Measurements from ENCODE around the gene PLD1.
A peak's percentile ranks its signal among the peaks of the same experiment; 100 is the strongest.
"Not testable (repeated sequence)": the region's sequence is repeated elsewhere in the genome, so short reads cannot be mapped to it uniquely, and the experiment has no call there.

The PLD1 gene

GRCh38 chr3:171809861-171810628 is at the start of gene PLD1:
PLD1 (minus strand) TSS chr3:171810483; CDS start chr3:171738051, 72,432 bp downstream.
- peak; percentile 30 for DNase-seq

- not testable (repeated sequence) for DNase-seq
Observed at GRCh38 chr3:171858770-171859169, 48.5 kb upstream of the PLD1 start.

GRCh38 chr3:171854649-171855305 is 44.5 kb upstream of the PLD1 start:
- no peak for DNase-seq

GRCh38 chr3:171851660-171852058 is 41.4 kb upstream of the PLD1 start:
- DNase-seq, result no peak

GRCh38 chr3:171850960-171851659 is 40.8 kb upstream of the PLD1 start:
- DNase-seq, result no peak

- DNase-seq, result no peak
Observed at GRCh38 chr3:171850320-171850959, 40.2 kb upstream of the PLD1 start.

- DNase-seq, result no peak
Observed at GRCh38 chr3:171849617-171850319, 39.5 kb upstream of the PLD1 start.

GRCh38 chr3:171847595-171848259 is 37.4 kb upstream of the PLD1 start:
- no peak for DNase-seq

GRCh38 chr3:171847133-171847532 is 36.9 kb upstream of the PLD1 start:
- no peak for DNase-seq

GRCh38 chr3:171846597-171846996 is 36.3 kb upstream of the PLD1 start:
- DNase-seq, result no peak

GRCh38 chr3:171845481-171846284 is 35.4 kb upstream of the PLD1 start:
- no peak for DNase-seq

- DNase-seq, result no peak
Observed at GRCh38 chr3:171844873-171845272, 34.6 kb upstream of the PLD1 start.

GRCh38 chr3:171842864-171843518 is 32.7 kb upstream of the PLD1 start, which contains the start of gene TMEM212:
TMEM212 (plus strand) TSS chr3:171843349; CDS start chr3:171843384, 35 bp downstream.
- DNase-seq, result no peak

- DNase-seq, result no peak
Observed at GRCh38 chr3:171841620-171842000, 31.3 kb upstream of the PLD1 start.

- no peak for DNase-seq
Observed at GRCh38 chr3:171840811-171841619, 30.7 kb upstream of the PLD1 start.

- DNase-seq, result no peak
Observed at GRCh38 chr3:171840445-171840810, 30.1 kb upstream of the PLD1 start.

- no peak for DNase-seq
Observed at GRCh38 chr3:171839270-171839669, 29.0 kb upstream of the PLD1 start.

- DNase-seq, result no peak
Observed at GRCh38 chr3:171838218-171838720, 28.0 kb upstream of the PLD1 start.

GRCh38 chr3:171837698-171838097 is 27.4 kb upstream of the PLD1 start:
- no peak for DNase-seq

GRCh38 chr3:171836855-171837254 is 26.6 kb upstream of the PLD1 start:
- no peak for DNase-seq
